ENCODE results near the gene FAM200A. TPM values are rescaled to one million over a fixed set of nuclear protein-coding genes. Genes with fewer than 3 reads are reported as not detected.

Gene FAM200A
- polyA plus RNA-seq, 1 donor (not counting 4 experiments of a cell fraction or from before 2014, with no cell fraction given): 7.6 TPM

DNA sequence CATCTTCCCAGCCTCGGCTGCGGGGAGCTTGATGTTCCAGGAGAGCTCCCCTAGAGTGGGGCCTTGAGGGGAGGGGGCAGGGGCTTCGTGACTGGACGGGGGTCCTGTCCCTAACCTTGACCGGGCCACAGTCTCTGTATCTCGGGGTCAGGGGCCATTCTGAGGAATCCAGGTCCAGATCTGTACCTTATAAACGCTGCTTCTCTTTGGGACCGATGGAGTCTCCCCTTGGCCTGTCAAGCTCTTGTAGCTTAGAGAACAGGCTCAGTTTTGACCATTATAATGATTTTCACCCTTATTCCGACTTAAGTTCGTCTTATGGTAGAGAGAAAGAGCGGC is 46.6 kb downstream of the FAM200A start:
- peaks cover 0 to 1% of the 10 kb centered on the region in 2 experiments for H3K36me3 ChIP-seq (ENCODE audit: control insufficient read depth in 2 of 2, extremely low read depth in 1 of 2, insufficient read depth in 2 of 2, low read length in 2 of 2)
- H3K9me1 ChIP-seq (ENCODE audit: control insufficient read depth, extremely low read depth, insufficient read depth, low read length): no peaks in the 10 kb centered on the region
- H2AFZ ChIP-seq (ENCODE audit: control insufficient read depth, low read length): peak overlapping the region; percentile 44
- H4K20me1 ChIP-seq (ENCODE audit: control insufficient read depth, extremely low read depth, insufficient read depth, low read length): no peaks in the 10 kb centered on the region
- H3K4me1 ChIP-seq (ENCODE audit: control insufficient read depth, extremely low read depth, insufficient read depth, low read length): peaks cover 20% of the 10 kb centered on the region
- H3K4me2 ChIP-seq (ENCODE audit: control insufficient read depth, extremely low read depth, insufficient read depth, low read depth, low read length): peak overlapping the region; percentile 88
- H3K27me3 ChIP-seq (ENCODE audit: control insufficient read depth, extremely low read depth, insufficient read depth, low read length): no peaks in the 10 kb centered on the region
- no peak for FAIRE-seq
- peaks cover 39% of the 10 kb centered on the region for H3K79me2 ChIP-seq (ENCODE audit: control insufficient read depth, insufficient read depth, low read length)
- peak overlapping the region; percentile 81 for H3K9ac ChIP-seq (ENCODE audit: control insufficient read depth, extremely low read depth, insufficient read depth, low read length)
- TF ChIP-seq CTCF (optimal IDR thresholded peaks at IDR 0.05 in 1 of 3, IDR thresholded peaks at IDR 0.05 in 1 of 3, conservative IDR thresholded peaks at IDR 0.05 in 1 of 3; ENCODE audit: extremely low read depth in 1 of 3, insufficient read depth in 2 of 3, low read length in 3 of 3) (no peak), EZH2 (IDR thresholded peaks at IDR 0.05; ENCODE audit: low read length) (no peak)
- H3K27ac ChIP-seq (ENCODE audit: control insufficient read depth, insufficient read depth, low read length): peak overlapping the region; percentile 73
- DNase-seq (ENCODE audit: low read depth, low spot score): no peak
- no peaks in the 10 kb centered on the region for H3K9me3 ChIP-seq (ENCODE audit: control insufficient read depth, low read depth, low read length)
- peak overlapping the region; percentile 84 to 95 (median 90) for H3K4me3 ChIP-seq (ENCODE audit: control insufficient read depth in 2 of 3, extremely low read depth in 1 of 3, insufficient read depth in 2 of 3, low read depth in 1 of 3, low read length in 3 of 3)
- dilution Hi-C loops (cut with MboI; ENCODE audit: extremely low pct_ligation_motif_present, low sequenced_read_pairs): no loop called here

GRCh38 chr7:99504603-99505323 is 47.2 kb downstream of the FAM200A start, which contains the start of gene ZKSCAN5:
TSS of gene ZKSCAN5 (plus strand) at chr7:99504662. CDS start at chr7:99506045, 1,383 bp downstream.
- peak within 1 kb of the TSS; percentile 93 for H2AFZ ChIP-seq (ENCODE audit: control insufficient read depth, low read length)
- peaks cover 43% of the 10 kb centered on the region for H3K79me2 ChIP-seq (ENCODE audit: control insufficient read depth, insufficient read depth, low read length)
- DNase-seq (ENCODE audit: low read depth, low spot score): peak; percentile 67
- FAIRE-seq: no peak
- H3K27ac ChIP-seq (ENCODE audit: control insufficient read depth, insufficient read depth, low read length): peak within 1 kb of the TSS; percentile 73
- peaks cover 20% of the 10 kb centered on the region for H3K4me1 ChIP-seq (ENCODE audit: control insufficient read depth, extremely low read depth, insufficient read depth, low read length)
- H3K36me3 ChIP-seq (ENCODE audit: control insufficient read depth in 2 of 2, extremely low read depth in 1 of 2, insufficient read depth in 2 of 2, low read length in 2 of 2): peaks cover 0 to 1% of the 10 kb centered on the region in 2 experiments
- dilution Hi-C loops (cut with MboI; ENCODE audit: extremely low pct_ligation_motif_present, low sequenced_read_pairs): no loop called here
- no peaks in the 10 kb centered on the region for H3K9me3 ChIP-seq (ENCODE audit: control insufficient read depth, low read depth, low read length)
- TF ChIP-seq EZH2 (IDR thresholded peaks at IDR 0.05; ENCODE audit: low read length) (no peak), CTCF (optimal IDR thresholded peaks at IDR 0.05 in 1 of 3, IDR thresholded peaks at IDR 0.05 in 1 of 3, conservative IDR thresholded peaks at IDR 0.05 in 1 of 3; ENCODE audit: extremely low read depth in 1 of 3, insufficient read depth in 2 of 3, low read length in 3 of 3) (no peak)
- H3K9me1 ChIP-seq (ENCODE audit: control insufficient read depth, extremely low read depth, insufficient read depth, low read length): no peaks in the 10 kb centered on the region
- no peaks in the 10 kb centered on the region for H4K20me1 ChIP-seq (ENCODE audit: control insufficient read depth, extremely low read depth, insufficient read depth, low read length)
- peak within 1 kb of the TSS; percentile 81 for H3K9ac ChIP-seq (ENCODE audit: control insufficient read depth, extremely low read depth, insufficient read depth, low read length)
- peak within 1 kb of the TSS; percentile 88 for H3K4me2 ChIP-seq (ENCODE audit: control insufficient read depth, extremely low read depth, insufficient read depth, low read depth, low read length)
- no peaks in the 10 kb centered on the region for H3K27me3 ChIP-seq (ENCODE audit: control insufficient read depth, extremely low read depth, insufficient read depth, low read length)
- peak within 1 kb of the TSS; percentile 84 to 95 (median 90) for H3K4me3 ChIP-seq (ENCODE audit: control insufficient read depth in 2 of 3, extremely low read depth in 1 of 3, insufficient read depth in 2 of 3, low read depth in 1 of 3, low read length in 3 of 3)
